Heart right ventricle (tissue), 16 donors: ENCODE results near the gene ARHGEF16. TPM values are rescaled to one million over a fixed set of nuclear protein-coding genes. Genes with fewer than 3 reads are reported as not detected.

ENCODE experiments used
- ATAC-seq, 8 donors: fragments of 200-7000 bp; cut with Tn5 transposase; one replicate each; pipeline ENCODE4 v1.9.1; 2020; ENCODE audit warnings: mild to moderate bottlenecking in 8 of 8, moderate library complexity in 8 of 8, moderate number of reproducible peaks in 1 of 8
- DNase-seq, 2 donors: peaks; one replicate each; pipeline ENCODE4 v3.0.0-alpha.2; 2020
- H3K27ac ChIP-seq, 10 donors: fragments of 200-600 bp; sonication (generic) in 2 of 10; one replicate each; pipeline versions ENCODE4 v1.5.0 to v1.8.0; 2020 to 2022; ENCODE audit warnings: mild to moderate bottlenecking in 3 of 10
- H3K27me3 ChIP-seq, 7 donors: fragments of 200-600 bp; one replicate each; pipeline ENCODE4 v1.8.0; 2021 to 2022; ENCODE audit warnings: mild to moderate bottlenecking in 2 of 7
- H3K36me3 ChIP-seq, 9 donors: fragments of 200-600 bp; sonication (generic) in 1 of 9; one replicate each; pipeline versions ENCODE4 v1.5.0 to v1.8.0; 2020 to 2022; ENCODE audit warnings: mild to moderate bottlenecking in 2 of 9
- H3K4me1 ChIP-seq, 9 donors: fragments of 200-600 bp; sonication (generic) in 1 of 9; one replicate each; pipeline versions ENCODE4 v1.5.0 to v1.8.0; 2020 to 2022; ENCODE audit warnings: mild to moderate bottlenecking in 4 of 9
- H3K4me3 ChIP-seq, 10 donors: fragments of 200-600 bp; sonication (generic) in 2 of 10; one replicate each; pipeline versions ENCODE4 v1.5.0 to v1.8.0; 2020 to 2022; ENCODE audit warnings: mild to moderate bottlenecking in 7 of 10, moderate library complexity in 2 of 10
- H3K9me3 ChIP-seq, 11 donors: fragments of 200-600 bp in 10 of 11; sonication (generic) in 2 of 11; one replicate each; pipeline versions ENCODE4 v1.5.0 to v1.8.0; 2013 to 2022; ENCODE audit warnings: mild to moderate bottlenecking in 2 of 11, control low read depth in 1 of 11, moderate library complexity in 1 of 11
- WGBS, 2 donors: extraction: QIAGEN DNeasy Blood & Tissue Kit; methylation state at CpG; one replicate each; pipeline ENCODE4 v1.1.7; 2013; ENCODE audit warnings: inconsistent platforms in 1 of 2; 5-methylcytosine and 5-hydroxymethylcytosine counted together
- intact Hi-C, 10 donors: fragments of 100-400 bp; cut with DNase I; formaldehyde crosslinking; loops; one replicate each; pipeline versions ENCODE4 v1.11.1 to v1.14.2; 2022
- polyA plus RNA-seq, 2 donors: library from polyadenylated mRNA; stranded (reverse); fragments of 200-250 nt; gene quantifications; one replicate each; pipeline ENCODE4 v1.2.3, GENCODE V29; 2013
- total RNA-seq, 10 donors: library from RNA; stranded (reverse); fragmentation: NEBNext Ultra II Directional in 3 of 10; extraction: Animal tissue kit (Norgen Biotek cat#: 25700) in 3 of 10; gene quantifications; one replicate each; pipeline versions ENCODE4 v1.2.1 to v1.2.4, GENCODE V29; 2021 to 2023
- TF ChIP-seq, protein P1 (sequence below), 9 donors: fragments of 200-600 bp; sonication (generic) in 2 of 9; IDR thresholded peaks; one replicate each; pipeline versions ENCODE4 v1.5.0 to v1.8.0; 2021 to 2022; ENCODE audit warnings: antibody characterized with exemption in 9 of 9, mild to moderate bottlenecking in 5 of 9, moderate library complexity in 1 of 9
- donor health status: Arrhythmogenic right ventricular cardiomyopathy.
- donor health status: ischemic (EF 13 %, LVEDD 7.1; RV severe dilation, severe dysfunction).
- donor health status: healthy with polysubstance abuse.
- donor health status: DM: no; HTN: yes; CAD: no.
- donor health status: DM: no; HTN: no; CAD: no.
- donor health status: ischemic (EF 25% LVEDD 6.9; RV normal size, moderate dysfunction).
- donor health status: ischemic (EF 25% LVEDD 5.7; RV mildly dilated, moderate dysfunction).
- donor health status: healthy.
- donor health status: DM: yes; HTN: yes; CAD: no.
- donor health status: Ischemic cardiomyopathy.
- donor health status: ischemic (EF 35%, LVEDD 5.7; RV mildly dilated, moderate dysfunction).
- donor health status: nonischemic (EF 11% LVEDD 7.7; RV severe dilation, severe dysfunction).
- donor health status: DM: yes; HTN: yes; CAD: no.
- donor health status: PGD.
- donor health status: ischemic (EF 29% LVEDD 5.4; RV normal size, mild dysfunction).
- donor health status: nonischemic (EF 23%, LVEDD 6.1; RV moderate dilation, normal function).

ARHGEF16 gene
- total and polyA plus RNA-seq, 12 donors: 0.17 to 1.1 (median 0.40) TPM

DNA sequence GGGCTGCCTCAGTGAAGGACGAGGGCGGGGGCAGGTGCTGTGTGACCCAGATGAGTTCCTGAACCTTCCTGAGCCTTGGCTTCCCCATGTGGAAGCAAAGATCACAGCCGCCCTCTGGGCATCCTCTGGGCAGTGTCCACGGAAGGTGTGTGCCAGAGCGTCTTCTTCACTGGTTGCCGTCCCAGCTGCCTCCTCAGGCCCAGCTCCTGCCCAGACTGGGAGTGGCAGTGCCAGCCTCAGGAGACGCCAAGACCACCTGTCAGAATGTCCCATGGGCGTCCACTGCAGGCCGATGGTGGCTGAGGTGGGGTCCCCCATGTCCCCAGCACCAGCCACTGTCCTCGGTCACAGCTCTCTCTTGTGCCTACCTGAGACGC is 10.2 kb downstream of the ARHGEF16 start:
- intact Hi-C loops: no loop called here
- no peaks in the 10 kb centered on the region for H3K27me3 ChIP-seq
- ATAC-seq (no peak), DNase-seq (peak in 1 of 2 donors; percentile 6)
- H3K27ac ChIP-seq: no peak overlapping the region
- H3K4me3 ChIP-seq: no peak overlapping the region
- H3K36me3 ChIP-seq: no peaks in the 10 kb centered on the region
- TF ChIP-seq, protein P1, sequence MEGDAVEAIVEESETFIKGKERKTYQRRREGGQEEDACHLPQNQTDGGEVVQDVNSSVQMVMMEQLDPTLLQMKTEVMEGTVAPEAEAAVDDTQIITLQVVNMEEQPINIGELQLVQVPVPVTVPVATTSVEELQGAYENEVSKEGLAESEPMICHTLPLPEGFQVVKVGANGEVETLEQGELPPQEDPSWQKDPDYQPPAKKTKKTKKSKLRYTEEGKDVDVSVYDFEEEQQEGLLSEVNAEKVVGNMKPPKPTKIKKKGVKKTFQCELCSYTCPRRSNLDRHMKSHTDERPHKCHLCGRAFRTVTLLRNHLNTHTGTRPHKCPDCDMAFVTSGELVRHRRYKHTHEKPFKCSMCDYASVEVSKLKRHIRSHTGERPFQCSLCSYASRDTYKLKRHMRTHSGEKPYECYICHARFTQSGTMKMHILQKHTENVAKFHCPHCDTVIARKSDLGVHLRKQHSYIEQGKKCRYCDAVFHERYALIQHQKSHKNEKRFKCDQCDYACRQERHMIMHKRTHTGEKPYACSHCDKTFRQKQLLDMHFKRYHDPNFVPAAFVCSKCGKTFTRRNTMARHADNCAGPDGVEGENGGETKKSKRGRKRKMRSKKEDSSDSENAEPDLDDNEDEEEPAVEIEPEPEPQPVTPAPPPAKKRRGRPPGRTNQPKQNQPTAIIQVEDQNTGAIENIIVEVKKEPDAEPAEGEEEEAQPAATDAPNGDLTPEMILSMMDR (IDR thresholded peaks at IDR 0.05): no peak
- no peaks in the 10 kb centered on the region for H3K9me3 ChIP-seq
- peaks cover 0 to 17% (median 5%) of the 10 kb centered on the region in 9 donors for H3K4me1 ChIP-seq
- 88 to 93% methylated on average over 11 of the region's 11 CpGs for WGBS, 2 donors

DNA sequence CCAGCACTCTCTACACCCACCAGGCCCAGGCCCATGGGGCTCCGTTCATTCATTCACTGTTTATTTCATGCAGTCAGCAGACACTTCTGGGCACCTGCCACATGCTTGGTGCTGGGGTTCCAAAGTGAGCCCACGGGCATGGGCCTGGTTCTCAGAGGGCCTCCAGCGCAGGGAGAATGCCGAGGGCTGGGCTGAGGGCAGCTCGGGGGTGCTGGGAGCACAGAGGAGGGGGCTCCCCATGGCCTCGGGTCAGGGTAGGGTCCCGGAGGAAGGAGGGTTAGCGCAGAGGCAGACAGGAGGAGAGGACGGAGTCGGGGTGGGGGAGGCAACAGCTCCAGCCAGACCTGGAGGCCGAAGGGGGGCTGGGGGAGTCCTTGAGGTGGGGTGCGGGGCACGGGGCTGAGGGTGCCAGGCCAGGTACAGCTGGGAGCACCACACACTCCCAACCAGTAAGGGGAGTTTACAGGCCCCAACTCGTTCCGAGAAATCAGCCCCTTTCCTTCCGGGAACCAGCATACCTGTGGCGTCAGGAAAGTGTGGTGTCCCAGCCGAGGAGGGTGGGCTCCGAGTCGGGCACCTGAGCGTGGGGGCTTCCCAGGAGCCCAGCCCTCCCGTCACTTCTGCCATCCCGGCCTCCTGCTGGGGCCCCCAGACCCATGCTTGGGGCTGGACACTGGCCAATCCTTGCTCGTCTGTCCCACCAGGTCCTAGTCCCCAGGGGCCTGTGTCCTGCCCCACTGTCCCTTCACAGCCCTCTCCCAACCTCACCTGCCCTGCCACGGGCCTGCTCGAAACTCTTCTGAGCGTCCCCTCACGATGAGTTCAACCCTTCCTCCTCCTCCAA is 10.8 kb downstream of the ARHGEF16 start:
- Histone ChIP-seq H3K4me1 (peaks cover 0 to 10% (median 0%) of the 10 kb centered on the region in 9 donors), H3K36me3 (no peaks in the 10 kb centered on the region), H3K9me3 (no peaks in the 10 kb centered on the region), H3K4me3 (no peak overlapping the region), H3K27me3 (no peaks in the 10 kb centered on the region), H3K27ac (no peak overlapping the region)
- TF ChIP-seq, protein P1 (IDR thresholded peaks at IDR 0.05): no peak
- intact Hi-C loops: no loop called here
- DNase-seq: peak in 1 of 2 donors; percentile 9
- 78 to 85% methylated on average over 24 to 28 of the region's 28 CpGs for WGBS, 2 donors
- ATAC-seq: no peak

DNA sequence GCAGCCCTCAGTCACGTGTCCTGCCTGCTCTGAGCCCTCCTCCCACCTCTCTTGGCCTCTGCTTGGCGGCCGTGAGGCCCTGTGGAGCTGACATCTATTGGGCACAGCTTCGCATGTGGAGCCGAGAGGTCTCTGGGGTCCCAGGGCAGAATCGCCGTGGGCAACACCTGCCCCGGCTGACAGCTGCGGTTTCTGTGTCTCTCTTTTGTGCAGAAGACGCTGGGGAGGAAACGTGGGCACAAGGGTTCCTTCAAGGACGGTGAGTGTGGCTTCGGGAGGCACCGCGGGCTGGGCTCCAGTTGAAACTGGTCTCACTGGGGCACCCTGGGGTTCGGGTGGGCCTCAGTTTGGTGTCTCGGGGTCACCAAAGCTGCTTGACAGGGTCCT is 11.5 kb downstream of the ARHGEF16 start:
- no peak overlapping the region for H3K27ac ChIP-seq
- intact Hi-C loops: no loop called here
- H3K36me3 ChIP-seq: no peaks in the 10 kb centered on the region
- peaks cover 0 to 4% (median 0%) of the 10 kb centered on the region in 9 donors for H3K4me1 ChIP-seq
- no peaks in the 10 kb centered on the region for H3K27me3 ChIP-seq
- H3K4me3 ChIP-seq: no peak overlapping the region
- no peaks in the 10 kb centered on the region for H3K9me3 ChIP-seq
- ATAC-seq (no peak), DNase-seq (peak in 1 of 2 donors; percentile 8)
- 86 to 91% methylated on average over 17 of the region's 17 CpGs for WGBS, 2 donors
- TF ChIP-seq, protein P1 (IDR thresholded peaks at IDR 0.05): no peak

DNA sequence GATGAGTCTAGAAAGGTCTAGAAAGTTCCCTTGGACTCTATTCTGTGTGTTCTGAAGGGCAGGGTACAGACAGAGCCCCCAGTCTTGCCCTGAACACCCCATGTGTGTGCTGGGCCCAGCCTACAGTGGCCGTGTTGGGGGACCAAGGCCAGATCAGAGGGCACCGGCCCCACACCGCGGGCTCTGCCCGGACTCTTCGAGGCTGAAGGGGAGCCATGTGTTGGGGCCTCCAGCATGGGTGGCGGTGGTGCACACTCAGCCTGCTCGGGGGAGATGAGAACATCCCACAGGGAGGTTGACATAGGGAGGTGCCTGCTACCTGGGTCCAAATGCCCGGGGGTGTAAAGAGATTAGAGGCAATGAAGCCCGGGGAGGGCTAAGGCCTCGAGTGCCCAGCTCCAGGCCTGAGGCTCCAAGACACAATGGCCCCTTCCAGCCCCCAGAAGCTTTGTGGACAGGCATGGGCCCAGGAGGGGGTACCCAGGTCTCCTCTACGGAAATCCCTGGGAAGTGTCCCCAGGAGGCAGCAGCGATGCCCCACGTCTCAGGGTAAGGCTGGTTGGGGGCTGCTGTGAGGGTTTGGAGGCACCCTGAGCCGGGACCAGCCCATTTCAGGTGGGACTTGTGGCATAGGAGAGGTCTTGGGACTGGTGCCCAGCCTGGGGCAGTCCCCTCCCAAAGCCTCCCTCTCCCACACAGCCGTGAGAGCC is 12.1 kb downstream of the ARHGEF16 start:
- ATAC-seq (no peak), DNase-seq (no peak)
- WGBS, 2 donors: 91 to 94% methylated on average over 16 of the region's 16 CpGs
- intact Hi-C loops: no loop called here
- Histone ChIP-seq H3K9me3 (no peaks in the 10 kb centered on the region), H3K27me3 (no peaks in the 10 kb centered on the region), H3K27ac (no peak overlapping the region), H3K4me3 (no peak overlapping the region), H3K4me1 (peaks cover 2 to 6% (median 5%) of the 10 kb centered on the region in 9 donors), H3K36me3 (no peaks in the 10 kb centered on the region)
- TF ChIP-seq, protein P1 (IDR thresholded peaks at IDR 0.05): no peak
